HG02623 (cell line): ENCODE measurements around the gene SREBF1.

Source experiments
- ATAC-seq: cut with Tn5 transposase; IDR thresholded peaks from one replicate; pipeline ENCODE4 v1.9.1; 2021; ENCODE audit warnings: moderate library complexity; ENCODE audit not compliant: unreplicated experiment

The SREBF1 gene

DNA sequence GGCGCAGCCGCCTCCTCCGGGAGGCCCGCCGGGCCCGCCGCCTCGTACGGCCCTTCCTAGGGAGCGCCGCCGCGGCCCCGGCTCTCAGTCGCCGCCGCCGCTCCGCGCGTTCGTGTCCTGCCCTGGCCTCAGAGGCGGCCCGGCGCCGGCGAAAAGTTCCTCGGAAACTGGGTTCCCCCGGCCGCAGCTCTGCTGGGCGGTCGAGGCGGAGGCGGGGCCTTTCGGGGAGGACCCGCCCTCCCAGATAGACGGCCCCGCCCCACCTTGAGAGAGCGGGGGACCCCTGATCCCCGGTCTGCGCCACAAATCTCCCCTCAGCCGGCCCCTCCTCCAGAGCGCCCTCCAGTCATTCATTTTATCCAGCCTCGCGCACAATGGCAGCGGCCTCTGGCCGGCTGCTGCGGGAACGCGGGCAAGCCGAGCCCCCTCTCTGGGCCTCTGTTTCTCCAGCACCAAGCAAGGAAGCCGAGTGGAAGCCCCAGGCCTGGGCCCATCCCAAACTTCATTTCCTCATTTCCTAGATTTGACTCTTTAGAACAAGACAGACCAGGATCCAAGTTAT is at the start of gene SREBF1:
SREBF1 (minus strand) TSS at position 169 of the 562 bp plus-strand sequence. CDS start 169 bp downstream, outside the sequence.
- ATAC-seq = peak; percentile 21

DNA sequence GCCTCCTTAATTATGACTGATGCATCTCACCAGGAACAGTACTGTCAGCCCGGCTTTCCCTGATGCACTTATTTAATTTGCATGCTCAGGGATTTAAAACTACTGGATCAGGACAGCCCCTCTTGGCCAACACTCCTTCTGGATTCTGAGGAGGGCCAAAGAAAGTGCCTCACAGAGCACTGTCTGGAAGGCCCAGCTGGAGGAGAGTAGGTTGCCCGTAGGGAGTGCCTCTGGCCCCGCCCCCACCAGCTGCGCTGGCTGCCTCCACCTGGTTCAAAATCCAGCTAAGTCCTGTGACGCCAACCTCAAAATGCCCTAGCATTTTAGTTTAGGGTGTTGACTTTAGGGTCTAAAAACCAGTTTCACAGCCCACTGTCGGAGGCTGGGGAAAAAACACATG is 49.4 kb upstream of the SREBF1 start:
- ATAC-seq = no peak

DNA sequence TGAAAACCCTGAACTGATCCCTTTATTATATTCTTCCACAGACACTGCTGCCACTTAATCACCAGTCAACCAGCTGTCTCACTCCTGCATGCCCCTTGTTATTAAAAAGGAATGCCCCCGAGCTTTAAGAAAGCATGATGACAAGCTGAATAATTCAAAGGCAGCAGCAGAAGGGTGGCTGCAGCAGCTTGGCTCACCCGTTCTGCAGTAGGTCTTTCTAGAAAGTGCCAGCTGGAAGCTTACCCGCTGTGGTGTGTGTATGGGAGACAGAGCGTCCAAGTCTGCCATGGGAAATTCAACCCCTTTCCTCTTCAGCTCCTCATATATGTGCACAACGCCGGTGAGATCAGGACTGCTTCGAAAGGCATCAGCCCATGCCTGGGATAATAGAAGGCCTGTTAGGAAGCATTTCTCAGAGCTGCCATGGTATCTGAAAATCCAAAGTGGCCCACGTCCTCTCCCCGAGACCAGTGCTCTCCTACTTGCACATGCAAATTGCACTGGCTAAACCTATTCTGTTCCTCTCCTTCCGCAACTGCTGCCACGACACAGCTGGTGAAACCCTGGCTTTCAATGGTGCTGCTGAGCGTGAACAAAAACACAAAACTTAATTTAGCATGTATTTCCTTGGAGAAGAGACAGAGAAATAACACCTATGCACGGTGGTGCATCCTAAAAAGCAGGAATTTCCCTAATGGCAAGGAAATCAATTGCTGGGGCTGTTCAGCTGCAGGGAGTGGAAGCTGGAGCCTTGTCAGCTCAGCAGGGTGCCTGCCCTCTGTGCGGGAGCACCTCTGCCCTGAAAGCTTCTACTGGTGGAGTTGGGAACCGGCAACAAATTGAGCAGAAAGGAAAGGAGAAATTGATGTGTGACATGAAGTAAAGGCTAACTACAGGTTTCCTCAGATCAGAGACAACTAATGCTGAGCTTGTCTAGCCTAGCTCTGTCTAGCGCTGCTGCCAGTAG is 47.9 kb upstream of the SREBF1 start:
- ATAC-seq = no peak

DNA sequence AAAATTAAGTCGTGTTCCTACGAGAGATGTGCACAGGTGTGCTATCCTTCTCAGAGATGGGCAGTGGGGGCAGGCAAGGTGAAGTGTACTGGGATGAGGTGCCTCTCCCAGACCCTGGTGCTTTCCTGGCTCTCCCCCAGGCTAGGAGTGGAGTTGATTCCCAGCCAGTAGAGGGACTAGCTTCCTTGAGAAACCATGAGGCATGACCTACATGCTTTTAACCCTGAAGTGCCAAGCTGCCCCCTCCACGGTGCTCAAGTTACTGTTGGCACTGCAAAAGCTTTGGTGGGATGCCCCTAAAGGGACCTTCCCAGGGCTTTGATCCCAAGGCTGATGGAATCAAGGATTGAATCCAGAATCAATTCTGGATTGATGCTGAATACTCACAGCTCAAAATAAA is 47.0 kb upstream of the SREBF1 start:
- ATAC-seq = no peak

DNA sequence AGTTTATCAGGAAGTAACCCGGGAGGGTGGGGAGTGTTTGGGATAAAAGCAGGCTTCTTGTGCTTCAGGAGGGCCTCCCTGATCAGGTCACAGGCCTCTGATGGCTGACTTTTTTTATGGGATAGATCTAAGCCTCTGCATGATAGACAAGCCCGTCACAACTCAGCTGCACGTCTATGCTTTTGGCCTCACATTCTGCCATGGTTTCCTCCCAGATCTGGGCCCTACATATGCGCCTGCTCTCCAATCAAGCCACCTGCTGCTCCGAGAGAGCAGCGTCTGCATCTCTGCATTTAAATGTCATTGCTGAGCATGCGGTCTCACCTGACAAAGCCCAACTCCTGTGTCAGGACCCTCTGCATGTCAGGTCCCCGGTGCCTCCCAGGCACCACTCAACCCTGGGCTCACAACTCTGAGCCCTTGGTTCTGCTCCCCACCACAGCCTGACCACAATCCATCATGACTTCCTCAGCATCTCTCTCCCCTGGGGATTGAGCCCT is 45.3 kb upstream of the SREBF1 start:
- no peak for ATAC-seq

DNA sequence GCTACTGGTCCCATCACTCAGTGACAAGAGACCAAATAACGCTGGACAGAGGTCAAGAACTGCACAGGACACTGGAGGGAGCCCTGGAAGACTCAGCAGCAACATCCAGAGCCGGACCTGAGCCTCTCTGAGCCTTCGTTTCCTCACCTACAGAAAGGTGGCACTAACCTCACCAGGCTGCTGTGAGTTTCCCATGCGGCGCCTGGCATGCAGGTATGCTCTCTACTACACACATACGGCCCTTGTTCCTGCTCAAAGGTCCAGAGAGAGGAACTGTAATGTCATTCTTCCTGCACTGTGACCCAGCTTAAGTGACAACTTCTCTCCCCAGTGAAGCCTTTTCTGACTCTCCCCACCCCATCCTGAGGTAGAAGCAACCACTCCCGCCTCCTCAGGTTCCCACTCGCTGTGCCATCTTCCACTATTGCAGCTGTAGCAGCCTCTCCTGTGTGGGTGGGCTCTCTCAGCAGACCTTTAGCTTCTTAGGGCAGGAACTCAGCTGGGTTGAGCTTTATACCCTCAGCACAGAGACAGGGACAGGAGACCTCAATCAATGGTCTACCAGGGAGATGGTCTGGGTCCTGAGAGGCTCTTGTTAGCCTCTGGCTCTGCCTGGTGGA is 43.9 kb upstream of the SREBF1 start:
- ATAC-seq = no peak

DNA sequence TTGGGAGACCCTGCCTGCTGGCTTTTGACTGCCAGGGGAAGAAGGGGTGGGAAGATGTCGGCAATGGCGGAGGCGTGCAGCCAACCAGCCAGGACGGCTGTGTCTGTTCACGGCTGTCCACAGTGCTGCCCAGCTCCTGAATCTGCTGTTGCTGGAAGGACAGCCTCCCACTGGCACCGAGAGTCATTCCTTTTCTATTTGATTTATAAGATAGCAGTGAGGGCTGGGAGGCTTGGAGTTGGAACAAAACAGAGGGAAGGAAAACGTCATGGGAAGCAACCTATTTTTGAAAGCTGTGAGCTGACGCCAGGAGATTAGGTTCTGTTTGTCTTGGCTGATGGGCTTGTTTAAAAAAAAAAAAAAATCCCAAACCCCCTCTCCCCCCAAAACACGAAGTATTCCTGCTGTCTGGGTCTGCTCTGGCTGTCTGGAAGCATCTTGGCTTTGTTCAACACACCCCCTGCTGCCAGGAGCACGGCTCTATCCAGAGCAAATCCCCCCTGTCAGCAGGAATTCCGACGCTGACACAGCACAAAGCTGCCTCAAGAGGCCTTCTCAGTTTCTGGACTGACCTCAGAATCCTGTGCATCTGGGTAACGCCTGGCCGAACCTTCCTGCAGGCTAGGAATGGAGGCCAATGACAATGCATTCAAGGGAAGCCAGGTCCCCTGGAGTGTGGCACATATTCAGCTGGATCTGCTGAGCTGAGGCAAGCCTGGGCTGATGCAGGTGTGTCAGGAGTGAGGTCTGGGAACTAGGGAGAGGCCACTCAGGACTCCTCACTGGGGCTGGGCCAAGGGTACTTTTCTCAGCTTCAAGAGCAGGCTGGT is 41.0 kb upstream of the SREBF1 start:
- no peak for ATAC-seq

DNA sequence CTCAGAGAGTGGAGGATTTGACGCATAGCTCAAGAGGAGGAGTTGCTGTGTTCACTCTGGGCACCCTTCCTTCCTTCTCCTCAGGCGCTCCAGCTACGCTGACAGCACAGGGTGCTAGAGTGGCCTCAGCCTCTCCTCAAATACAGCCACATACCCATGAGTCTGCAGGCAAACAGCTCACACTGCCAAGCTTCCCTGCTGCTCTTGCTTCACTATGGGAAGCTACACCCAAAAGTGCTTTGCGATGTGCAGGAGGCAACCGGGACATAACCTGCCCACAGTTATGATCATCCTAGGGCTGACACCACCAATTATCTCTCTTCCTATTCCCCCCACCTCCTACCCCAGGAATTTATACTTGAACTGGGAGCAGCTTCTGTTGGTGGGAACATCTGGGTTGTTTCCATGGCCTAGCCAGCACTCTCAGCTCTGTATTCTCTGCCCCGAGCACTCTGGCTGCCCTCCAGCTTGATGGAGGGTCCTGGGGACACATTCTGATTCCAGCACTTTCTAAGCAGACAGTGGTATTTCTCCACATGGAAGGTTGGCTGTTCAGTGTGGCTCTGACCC is 40.3 kb upstream of the SREBF1 start:
- no peak for ATAC-seq

DNA sequence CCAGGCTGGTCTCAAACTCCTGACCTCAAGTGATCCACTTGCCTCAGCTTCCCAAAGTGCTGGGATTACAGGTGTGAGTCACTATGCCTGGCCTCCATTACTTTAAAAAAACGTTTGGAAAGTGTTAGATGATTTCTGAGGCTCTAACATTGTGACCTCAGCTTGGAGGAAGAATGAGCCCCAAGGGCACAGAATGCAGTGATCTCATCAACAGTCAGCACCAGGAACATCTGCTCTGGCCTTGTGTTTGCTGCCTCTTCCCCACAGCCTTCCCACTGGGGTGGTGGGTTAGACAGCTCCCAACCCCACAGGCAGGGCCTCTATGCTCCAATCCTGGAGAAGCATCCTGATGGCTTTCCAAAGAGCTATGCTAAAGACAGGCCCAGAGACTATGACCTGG is 37.7 kb upstream of the SREBF1 start:
- no peak for ATAC-seq

DNA sequence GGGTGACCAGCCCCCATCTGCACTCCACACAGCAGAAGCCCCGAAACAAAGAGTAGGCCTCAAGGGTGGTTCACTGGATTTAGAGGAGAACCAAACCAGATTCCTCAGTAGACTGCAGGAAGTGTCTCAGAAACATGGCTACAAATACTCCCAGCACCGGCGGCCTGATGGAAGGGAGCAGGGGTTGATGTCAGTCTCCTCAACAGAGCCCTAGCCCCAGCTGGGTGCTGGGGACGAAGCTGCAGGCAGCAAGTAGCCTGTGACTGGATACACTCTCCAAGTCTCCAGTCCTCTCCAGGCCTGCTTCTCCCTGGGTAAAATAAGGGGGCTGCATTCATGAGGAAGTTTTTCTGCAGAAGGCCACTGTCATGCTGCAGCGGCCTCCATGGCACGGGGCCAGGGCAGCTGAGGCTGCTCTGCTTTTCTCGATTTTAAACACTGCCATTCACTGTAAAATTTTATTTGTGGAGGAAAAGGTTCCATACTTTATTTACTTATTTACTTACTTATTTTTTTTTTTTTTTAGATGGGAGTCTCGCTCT is 36.7 kb upstream of the SREBF1 start:
- no peak for ATAC-seq

DNA sequence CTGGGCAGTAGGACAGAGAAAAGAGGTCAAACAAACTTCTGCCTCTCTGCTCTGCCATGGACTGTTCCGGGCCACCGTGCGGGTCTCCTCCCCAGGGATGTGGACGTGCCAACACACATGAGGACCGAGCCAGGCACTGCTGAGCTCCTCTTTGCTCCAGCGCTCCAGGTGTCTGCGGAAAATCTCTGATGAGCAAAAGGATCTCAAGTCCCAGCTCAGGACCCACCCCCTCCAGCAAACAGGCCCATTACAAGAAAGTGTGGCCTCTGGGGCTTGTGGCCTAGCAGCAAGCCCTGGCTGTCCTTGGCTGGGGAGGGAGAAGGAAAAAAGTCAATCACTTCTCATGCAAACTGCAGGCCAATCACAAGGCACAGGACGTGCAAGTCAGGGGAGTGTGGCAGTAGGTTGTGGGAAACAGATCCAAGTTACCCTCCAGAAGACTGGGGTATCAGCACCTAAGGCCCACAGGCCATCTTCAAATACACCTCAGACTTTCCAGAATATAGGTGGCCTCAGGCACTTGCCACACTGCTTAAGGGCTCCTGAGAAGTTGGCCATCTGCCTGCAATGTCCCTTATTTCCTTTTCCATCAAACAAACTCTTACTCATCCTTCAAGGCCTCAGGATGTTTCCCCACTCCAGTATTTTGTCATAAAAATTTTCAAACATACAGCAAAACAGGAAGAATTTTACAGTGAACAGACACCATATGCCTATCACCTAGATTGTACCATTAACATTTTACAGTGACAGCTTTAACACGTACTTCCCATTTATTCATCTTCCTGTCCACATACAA is 36.0 kb upstream of the SREBF1 start:
- no peak for ATAC-seq

DNA sequence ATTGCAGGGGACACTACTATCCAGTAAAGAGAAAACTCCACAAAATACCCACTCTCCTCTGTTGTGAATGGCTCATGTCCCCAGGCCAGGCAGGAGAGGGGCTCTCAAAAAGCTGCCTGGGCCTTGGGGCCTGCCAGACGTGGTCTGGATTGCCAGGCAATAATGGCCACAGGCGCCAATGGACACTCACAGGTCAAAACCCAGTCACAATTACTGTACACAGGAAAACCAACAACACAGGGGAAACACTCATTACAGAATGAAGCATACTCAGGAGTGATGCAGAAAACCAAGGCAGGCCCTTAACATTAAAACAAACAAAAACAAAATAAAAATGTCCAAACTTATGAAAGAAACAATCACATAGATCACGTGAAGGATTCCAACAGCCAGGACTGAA is 35.1 kb upstream of the SREBF1 start:
- no peak for ATAC-seq

DNA sequence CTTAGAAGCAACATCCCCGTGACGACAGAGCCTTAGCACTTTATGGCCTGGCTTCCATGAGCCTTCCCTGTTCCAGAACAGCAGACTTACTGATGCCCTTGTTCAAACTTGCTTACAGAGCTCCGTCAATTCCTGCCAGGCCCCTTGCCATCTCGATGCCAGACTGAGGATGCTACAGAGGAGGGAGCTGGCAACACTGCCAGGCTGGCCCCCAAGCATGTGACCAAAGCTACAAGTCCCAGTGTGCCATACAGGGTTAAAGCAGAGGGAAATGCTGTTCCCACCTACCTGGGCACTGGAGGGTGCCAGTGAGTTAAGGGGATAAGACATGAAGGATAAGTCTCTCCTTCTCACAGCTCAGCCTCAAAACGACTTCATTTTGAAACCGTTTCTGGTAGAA is 33.5 kb upstream of the SREBF1 start:
- ATAC-seq = no peak

DNA sequence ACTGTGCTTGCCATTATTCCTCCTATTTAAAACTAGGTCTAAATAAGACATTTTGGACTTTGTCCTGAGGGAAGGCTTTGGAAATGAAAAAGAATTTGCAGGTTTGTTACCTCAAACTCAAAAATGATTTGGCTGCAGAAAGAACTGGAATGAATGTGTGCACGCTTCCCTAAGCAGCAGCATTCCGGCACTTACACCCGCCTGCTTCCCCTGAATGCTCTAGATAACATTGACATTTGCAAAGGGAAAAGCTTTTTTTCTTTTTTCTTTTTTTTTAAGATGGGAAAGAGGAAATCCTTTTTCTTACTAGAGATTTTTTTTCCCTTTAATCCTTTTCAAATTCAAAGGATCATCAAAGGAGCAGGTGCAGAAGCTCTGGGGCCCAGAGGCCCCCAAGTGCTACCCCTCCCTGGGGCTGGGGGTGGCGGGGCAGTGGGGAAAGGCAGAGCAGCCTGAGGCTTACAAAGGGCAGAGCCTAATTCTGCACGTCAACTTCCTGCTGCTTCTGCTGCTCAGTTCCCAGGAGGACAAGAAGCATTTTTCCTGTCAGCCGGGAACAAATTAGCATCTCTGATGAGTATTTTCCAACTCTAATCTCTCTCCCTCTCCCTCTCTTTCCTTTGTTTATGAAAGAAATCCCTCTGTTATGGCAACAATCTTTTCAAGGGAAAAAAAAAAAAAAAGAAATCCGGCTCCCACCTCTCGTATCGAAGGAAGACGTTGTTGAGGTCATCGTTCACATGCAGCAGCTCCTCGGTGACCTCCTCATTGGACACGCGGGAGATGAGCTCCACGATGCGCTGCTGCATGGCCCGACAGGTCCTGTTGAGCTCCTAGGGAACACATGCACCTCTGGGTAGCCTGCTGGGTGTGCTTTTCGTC is 32.1 kb upstream of the SREBF1 start:
- no peak for ATAC-seq

DNA sequence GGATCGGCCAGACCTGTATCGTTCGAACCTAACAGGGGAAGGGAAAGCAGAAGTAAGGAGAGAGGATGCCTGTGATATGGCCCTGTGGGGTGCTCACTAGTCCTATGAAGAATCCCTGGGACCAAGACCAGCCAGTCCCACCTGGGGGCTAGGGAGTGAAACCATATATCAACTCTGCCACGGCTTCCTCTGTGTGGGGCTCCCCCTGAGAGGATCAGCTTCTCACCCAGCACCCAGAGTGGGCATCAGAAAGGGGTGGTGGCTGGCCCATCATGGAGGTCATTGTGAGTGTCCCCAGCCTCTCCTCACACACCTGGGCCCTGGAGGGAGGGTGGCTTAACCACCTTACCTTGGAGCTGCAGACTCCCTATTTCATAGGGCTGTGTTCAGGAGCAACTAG is 30.1 kb upstream of the SREBF1 start:
- no peak for ATAC-seq

DNA sequence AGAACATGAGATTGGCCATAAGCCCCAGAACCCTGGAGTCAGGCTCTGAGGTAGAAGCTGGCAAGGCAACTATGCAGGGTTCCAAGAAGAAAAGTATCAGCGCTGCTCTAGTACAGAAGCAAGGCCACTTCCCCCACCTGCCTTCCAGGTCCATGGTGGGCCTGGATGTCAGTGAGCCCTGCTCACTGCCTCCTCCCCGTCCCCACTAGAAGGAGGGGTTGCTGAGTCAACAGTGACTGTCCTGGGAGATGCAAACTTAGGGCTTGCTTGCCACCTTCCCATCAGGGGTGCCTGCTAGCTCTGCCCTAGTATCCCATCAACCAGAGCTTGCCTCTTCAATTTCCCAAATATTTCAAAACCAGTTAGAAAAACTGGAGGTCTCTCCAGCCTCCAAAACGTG is 29.6 kb upstream of the SREBF1 start:
- no peak for ATAC-seq

DNA sequence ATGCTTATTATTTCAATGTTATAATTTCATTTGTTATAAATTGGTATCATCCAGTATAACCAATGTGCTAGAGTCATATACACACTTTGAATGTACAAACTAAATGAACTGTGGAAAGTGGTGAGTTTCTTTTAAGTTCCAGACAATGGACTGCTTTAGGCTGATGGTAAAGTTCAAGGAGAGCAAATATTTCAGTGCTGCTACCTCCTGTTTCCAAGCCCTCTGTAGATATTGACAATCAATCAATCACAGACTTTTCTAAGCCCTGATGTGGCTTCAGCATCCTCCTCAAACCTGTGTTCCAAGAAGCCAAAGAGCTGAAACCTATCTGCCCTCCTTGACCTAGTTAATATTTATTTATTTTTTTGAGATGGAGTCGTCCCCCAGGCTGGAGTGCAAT is 28.2 kb upstream of the SREBF1 start:
- ATAC-seq = no peak

DNA sequence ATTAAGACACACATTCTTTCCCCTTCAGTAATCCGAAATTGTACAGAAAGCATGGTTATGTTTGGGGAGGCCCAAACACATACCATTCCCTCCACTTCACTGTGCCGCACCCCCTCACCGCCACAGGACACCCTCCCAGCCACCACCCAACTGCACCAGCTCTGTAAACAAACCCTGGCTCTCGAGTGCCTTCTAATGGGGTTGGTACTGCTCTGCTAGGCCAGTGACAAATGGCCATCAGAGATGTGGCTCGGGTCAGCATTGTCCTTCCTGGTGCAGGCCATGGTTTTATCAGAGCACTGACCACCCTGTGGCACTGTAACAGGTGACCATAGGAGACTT is 24.0 kb upstream of the SREBF1 start:
- no peak for ATAC-seq
